K562 (cell line): ENCODE results near the gene RAD51D. TPM values are rescaled to one million over a fixed set of nuclear protein-coding genes. Genes with fewer than 3 reads are reported as not detected.

Experiments used
- ATAC-seq: fragments of 200-7000 bp; cut with Tn5 transposase; 3 replicates; pipeline ENCODE4 v1.9.1; 2020; ENCODE audit warnings: moderate library complexity
- BruUV-seq: library from RNA; stranded (reverse); fragments of 400-500 nt; replicated peaks from 2 replicates; lab custom pipeline; 2021; lab: Mats Ljungman, UMichigan
- CTCF ChIA-PET: fragments of 300-600 bp; formaldehyde crosslinking; extraction: SDS; loops from one replicate; lab custom pipeline; 2021; ENCODE audit warnings: low intra/inter-chr PET ratio; lab: Yijun Ruan, JAX
- POLR2A ChIA-PET: fragments of 300-600, 350-650 bp; sonication (Branson Sonifier 250); formaldehyde crosslinking; extraction: SDS; loops from one replicate; lab custom pipeline; 2021; ENCODE audit warnings: antibody characterized with exemption, inconsistent platforms; lab: Yijun Ruan, JAX
- DNase-seq, 4 experiments: peaks; one replicate each; pipeline versions ENCODE4 v3.0.0 to v3.0.0-alpha.2; 2011 to 2018; ENCODE audit warnings: low spot score in 3 of 4, mixed read lengths in 3 of 4; ENCODE audit errors: extremely low read depth in 1 of 4
- FAIRE-seq: peaks from 2 replicates; lab custom pipeline; 2011; peaks lifted over from hg19 to GRCh38; lab: Jason Lieb, UNC
- H2AFZ ChIP-seq: 2 replicates; pipeline ENCODE4 v1.6.0; 2011; ENCODE audit warnings: low read depth, low read length, control low read depth, inconsistent platforms
- H3K27ac ChIP-seq: fragments of 200-600 bp; 3 replicates; pipeline ENCODE4 v1.8.0; 2011; ENCODE audit warnings: low read depth, mild to moderate bottlenecking, control low read depth, inconsistent platforms, low read length, moderate library complexity, mixed read lengths; ENCODE audit errors: extremely low read depth
- H3K27me3 ChIP-seq, 2 experiments: fragments of 300-600 bp in 1 of 2; 2 replicates in 1 of 2; 3 replicates in 1 of 2; pipeline versions ENCODE4 v1.6.0 to v1.8.0; 2011; ENCODE audit warnings: inconsistent platforms in 2 of 2, low read length in 2 of 2, mild to moderate bottlenecking in 1 of 2, mixed read lengths in 1 of 2, moderate library complexity in 1 of 2; ENCODE audit not compliant: control insufficient read depth in 2 of 2, insufficient read depth in 2 of 2
- H3K36me3 ChIP-seq: fragments of 300-600 bp; 3 replicates; pipeline ENCODE4 v1.8.0; 2011; ENCODE audit warnings: mild to moderate bottlenecking, low read length, inconsistent platforms; ENCODE audit not compliant: control insufficient read depth, insufficient read depth
- H3K4me1 ChIP-seq, 2 experiments: fragments of 200-600 bp in 1 of 2; replicated peaks in 1 of 2; 2 replicates in 1 of 2; 3 replicates in 1 of 2; pipeline versions ENCODE4 v1.5.1 to v1.8.0; 2011; ENCODE audit warnings: inconsistent platforms in 2 of 2, low read length in 2 of 2, mild to moderate bottlenecking in 1 of 2, mixed read lengths in 1 of 2, moderate library complexity in 1 of 2; ENCODE audit not compliant: control insufficient read depth in 2 of 2, insufficient read depth in 2 of 2
- H3K4me2 ChIP-seq: 2 replicates; pipeline ENCODE4 v1.6.1; 2011; ENCODE audit warnings: low read length, control low read depth, inconsistent platforms, mixed read lengths; ENCODE audit not compliant: insufficient read depth
- H3K4me3 ChIP-seq: fragments of 200-600 bp; sonication (generic), shearing (Covaris generic); 2 replicates; pipeline ENCODE4 v1.5.1; 2016; ENCODE audit warnings: control low read depth, inconsistent platforms
- H3K79me2 ChIP-seq: fragments of 200-600 bp; 3 replicates; pipeline ENCODE4 v1.8.0; 2011; ENCODE audit warnings: low read length, inconsistent platforms; ENCODE audit not compliant: control insufficient read depth, insufficient read depth
- H3K9ac ChIP-seq, 2 experiments: 2 replicates each; pipeline versions ENCODE4 v1.6.0 to v1.6.1; 2011; ENCODE audit warnings: low read depth in 2 of 2, low read length in 2 of 2, control low read depth in 1 of 2, inconsistent platforms in 1 of 2, mild to moderate bottlenecking in 1 of 2, mixed read lengths in 1 of 2; ENCODE audit not compliant: insufficient read depth in 1 of 2
- H3K9me1 ChIP-seq: one replicate; pipeline ENCODE4 v1.6.0; 2011; ENCODE audit warnings: inconsistent platforms, mild to moderate bottlenecking, low read length, moderate library complexity; ENCODE audit not compliant: control insufficient read depth, insufficient read depth
- H3K9me3 ChIP-seq: replicated peaks from 2 replicates; pipeline ENCODE4 v1.5.1; 2011; ENCODE audit warnings: low read depth, low read length, inconsistent platforms; ENCODE audit not compliant: control insufficient read depth, insufficient read depth
- H4K20me1 ChIP-seq: replicated peaks from 2 replicates; pipeline ENCODE4 v1.6.1; 2011; ENCODE audit warnings: low read length, inconsistent platforms, mixed read lengths; ENCODE audit not compliant: control insufficient read depth, insufficient read depth
- CAMTA2 ChIP-seq: fragments of 250-450 bp; sonication (Bioruptor Pico); conservative IDR thresholded peaks from 2 replicates; pipeline ENCODE4 v1.5.1; 2022
- FOXP4 ChIP-seq: sonication (generic); formaldehyde crosslinking; IDR thresholded peaks from 2 replicates; pipeline ENCODE4 v1.8.0; 2022; ENCODE audit warnings: mild to moderate bottlenecking, missing genetic modification reagents, borderline replicate concordance
- KDM1A ChIP-seq, 2 experiments: fragments of 450-650 bp; IDR thresholded peaks; 2 replicates each; pipeline ENCODE4 v1.6.1; 2016; ENCODE audit warnings: mild to moderate bottlenecking in 2 of 2
- POU5F1 ChIP-seq: fragments of 150-350 bp; IDR thresholded peaks from 2 replicates; pipeline ENCODE4 v1.6.1; 2014; ENCODE audit warnings: borderline replicate concordance, low read length, low read depth, mild to moderate bottlenecking; ENCODE audit not compliant: partially characterized antibody
- WGBS: fragments of 100-300 bp; shearing (Covaris generic); methylation state at CpG from one replicate; pipeline ENCODE4 v1.1.6; 2016; ENCODE audit warnings: low coverage, mixed read lengths; ENCODE audit not compliant: insufficient coverage; ENCODE audit errors: missing lambda C conversion rate; 5-methylcytosine and 5-hydroxymethylcytosine counted together
- in situ Hi-C: fragments of 300-500 bp; cut with MboI; formaldehyde crosslinking; loops from 4 replicates; pipeline ENCODE4 v1.15.0; 2018; ENCODE audit warnings: inconsistent platforms, mixed read lengths
- intact Hi-C: fragments of 100-400 bp; cut with micrococcal nuclease; formaldehyde crosslinking; loops from 2 replicates; pipeline ENCODE4 v1.14.2; 2022
- polyA plus RNA-seq, 8 experiments: library from polyadenylated mRNA; depleted of rRNA in 4 of 8; stranded (reverse) in 5 of 8; unstranded in 3 of 8; fragments of >200 nt; fragmentation: Nextera tagmentation in 2 of 8; fragmentation: Illumina TruSeq in 1 of 8; extraction: Ambion mirVana in 2 of 8; extraction: Trizol in 1 of 8; gene quantifications; 2 replicates each; pipeline versions ENCODE4 v1.2.1 to v1.2.3, GENCODE V29; 2011 to 2014; ENCODE audit warnings: inconsistent platforms in 1 of 8, missing spikeins in 1 of 8
- total RNA-seq, 7 experiments: library from RNA; depleted of rRNA in 6 of 7; stranded (reverse); fragments of >200 nt in 6 of 7; fragmentation: Illumina TruSeq in 2 of 7; extraction: Trizol in 2 of 7; gene quantifications; 2 replicates each; pipeline versions ENCODE4 v1.2.1 to v1.2.3, GENCODE V29; 2011 to 2021; ENCODE audit warnings: low replicate concordance in 1 of 7

Gene RAD51D
- total and polyA plus RNA-seq, 9 of the 15 experiments (the other 6 are each of a cell fraction or from before 2014, with no cell fraction given) = 2.2 to 16.9 (median 8.7) TPM

- peaks cover 10% of the 10 kb centered on the region; the same call in 2 of the 3 replicates for H3K36me3 ChIP-seq
- POLR2A ChIA-PET = interaction anchor here (1.0 kb wide), 1 partner anchor 16 kb away, joined by 3 read pairs; no protein-coding TSS in a partner anchor
- no peak overlapping the region for H3K9ac ChIP-seq
- CTCF ChIA-PET = no interaction called here
- ATAC-seq (no peak), DNase-seq (no peak), FAIRE-seq (no peak)
- H3K4me3 ChIP-seq = no peak overlapping the region
- H3K79me2 ChIP-seq = peaks cover 24% of the 10 kb centered on the region
- BruUV-seq = no TSS peak
- no peaks in the 10 kb centered on the region for H3K9me1 ChIP-seq
- no peaks in the 10 kb centered on the region for H3K9me3 ChIP-seq
- 0 out of 2 replicates have a peak, but pooled peaks cover 3% of the 10 kb centered on the region for H4K20me1 ChIP-seq
- H3K27ac ChIP-seq = no peak overlapping the region
- WGBS = 42% methylated on average over 4 of the region's 4 CpGs
- TF ChIP-seq POU5F1 = no peak
- no peak for TF ChIP-seq CAMTA2 (CRISPR knock-in tag)
- TF ChIP-seq KDM1A (IDR thresholded peaks at IDR 0.05) = no peak
- no peak for TF ChIP-seq FOXP4 (CRISPR knock-in tag)
- peaks cover 0 to 15% of the 10 kb centered on the region in 2 experiments; a peak in 3 of 5 replicates for H3K4me1 ChIP-seq
- peaks cover 19 to 22% of the 10 kb centered on the region in 2 experiments for H3K27me3 ChIP-seq
- H2AFZ ChIP-seq = no peak overlapping the region
- no peak overlapping the region for H3K4me2 ChIP-seq
- intact Hi-C loops (loop anchor here (10.0 kb wide), 1 partner anchor 390 kb away; the partner anchor contains the start of gene SLFN12L), in situ Hi-C loops (loop anchor here (10.0 kb wide), 1 partner anchor 600 kb away; no protein-coding TSS in a partner anchor)
Observed at GRCh38 chr17:35144840-35145239, 25.2 kb upstream of the RAD51D start.
